Tibial artery (tissue), 4 donors: ENCODE measurements around the gene NMNAT3.
"Not testable (repeated sequence)": the region's sequence is repeated elsewhere in the genome, so short reads cannot be mapped to it uniquely, and the experiment has no call there.

Experiments
- DNase-seq, 2 donors: peaks; one replicate each; pipeline ENCODE4 v3.0.0-alpha.2; 2019
- H3K27ac ChIP-seq, 2 donors: fragments of 200-600 bp; sonication (generic) in 1 of 2; 1 replicate in 1 of 2; 2 replicates in 1 of 2; pipeline ENCODE4 v1.5.1; 2018 to 2019; ENCODE audit warnings: mild to moderate bottlenecking in 1 of 2
- H3K27me3 ChIP-seq, 2 donors: fragments of 200-600 bp; sonication (generic) in 1 of 2; one replicate each; pipeline versions ENCODE4 v1.5.1 to v1.6.0; 2016 to 2019
- H3K36me3 ChIP-seq, 3 donors: fragments of 200-600 bp; sonication (generic) in 2 of 3; one replicate each; pipeline ENCODE4 v1.5.1; 2016 to 2019; ENCODE audit warnings: mild to moderate bottlenecking in 2 of 3
- H3K4me1 ChIP-seq, 4 donors: fragments of 200-600 bp; sonication (generic) in 2 of 4; 1 replicate in 3 of 4; 2 replicates in 1 of 4; pipeline ENCODE4 v1.5.1; 2016 to 2019
- H3K4me3 ChIP-seq, 2 donors: fragments of 200-600 bp; sonication (generic) in 1 of 2; 1 replicate in 1 of 2; 2 replicates in 1 of 2; pipeline ENCODE4 v1.5.1; 2018 to 2019; ENCODE audit warnings: mild to moderate bottlenecking in 2 of 2
- H3K9me3 ChIP-seq, 3 donors: fragments of 200-600 bp; sonication (generic) in 1 of 3; one replicate each; pipeline ENCODE4 v1.5.1; 2016 to 2019
- CTCF ChIP-seq, 2 experiments: fragments of 200-600 bp in 1 of 2; fragments of 450-650 bp in 1 of 2; IDR thresholded peaks; one replicate each; pipeline ENCODE4 v1.5.1; 2017 to 2019; ENCODE audit warnings: antibody characterized with exemption in 2 of 2, mild to moderate bottlenecking in 1 of 2, moderate library complexity in 1 of 2
- intact Hi-C: fragments of 100-400 bp; cut with DNase I; formaldehyde crosslinking; loops from one replicate; pipeline ENCODE4 v1.15.0; 2023; ENCODE audit warnings: low total_unique reads

Gene NMNAT3

GRCh38 chr3:139608108-139608380, 69.7 kb downstream of the NMNAT3 start:
- TF ChIP-seq CTCF (IDR thresholded peaks at IDR 0.05), result no peak
- intact Hi-C loops, result no loop called here
- Histone ChIP-seq H3K27ac (no peak overlapping the region), H3K9me3 (no peaks in the 10 kb centered on the region), H3K4me3 (no peak overlapping the region), H3K4me1 (no peaks in the 10 kb centered on the region), H3K27me3 (no peaks in the 10 kb centered on the region), H3K36me3 (no peaks in the 10 kb centered on the region)
- DNase-seq, result no peak

- no peak for TF ChIP-seq CTCF (IDR thresholded peaks at IDR 0.05)
- H3K27ac ChIP-seq, result no peak overlapping the region
- intact Hi-C loops, result no loop called here
- no peak for DNase-seq
- H3K4me1 ChIP-seq, result no peaks in the 10 kb centered on the region
- no peaks in the 10 kb centered on the region for H3K9me3 ChIP-seq
- H3K36me3 ChIP-seq, result no peaks in the 10 kb centered on the region
- H3K27me3 ChIP-seq, result no peaks in the 10 kb centered on the region
- H3K4me3 ChIP-seq, result no peak overlapping the region
Measured at GRCh38 chr3:139607257-139608107, 70.3 kb downstream of the NMNAT3 start.

DNA sequence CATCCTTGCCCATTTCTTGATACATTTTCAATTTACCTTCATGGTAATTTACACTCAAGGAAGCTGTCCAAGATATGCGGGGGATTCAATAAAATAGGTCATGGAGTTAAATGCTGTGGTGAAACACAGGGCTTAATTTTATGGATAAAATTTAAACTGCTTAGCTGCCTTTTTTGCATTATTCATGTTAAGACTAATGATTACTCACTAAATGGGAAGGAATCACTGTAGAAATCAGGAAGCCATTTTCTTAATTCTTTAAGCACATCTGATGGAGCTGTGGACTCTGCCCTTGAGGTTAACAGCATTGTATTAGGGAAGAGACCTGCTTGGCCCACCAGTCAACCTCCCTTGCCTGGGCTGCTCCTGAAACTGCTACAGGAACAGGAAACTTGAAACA, 75.8 kb downstream of the NMNAT3 start:
- Histone ChIP-seq H3K27me3 (no peaks in the 10 kb centered on the region), H3K4me1 (no peaks in the 10 kb centered on the region), H3K27ac (no peak overlapping the region), H3K9me3 (no peaks in the 10 kb centered on the region), H3K36me3 (no peaks in the 10 kb centered on the region), H3K4me3 (no peak overlapping the region)
- intact Hi-C loops, result no loop called here
- no peak for TF ChIP-seq CTCF (IDR thresholded peaks at IDR 0.05)
- DNase-seq, result no peak

DNA sequence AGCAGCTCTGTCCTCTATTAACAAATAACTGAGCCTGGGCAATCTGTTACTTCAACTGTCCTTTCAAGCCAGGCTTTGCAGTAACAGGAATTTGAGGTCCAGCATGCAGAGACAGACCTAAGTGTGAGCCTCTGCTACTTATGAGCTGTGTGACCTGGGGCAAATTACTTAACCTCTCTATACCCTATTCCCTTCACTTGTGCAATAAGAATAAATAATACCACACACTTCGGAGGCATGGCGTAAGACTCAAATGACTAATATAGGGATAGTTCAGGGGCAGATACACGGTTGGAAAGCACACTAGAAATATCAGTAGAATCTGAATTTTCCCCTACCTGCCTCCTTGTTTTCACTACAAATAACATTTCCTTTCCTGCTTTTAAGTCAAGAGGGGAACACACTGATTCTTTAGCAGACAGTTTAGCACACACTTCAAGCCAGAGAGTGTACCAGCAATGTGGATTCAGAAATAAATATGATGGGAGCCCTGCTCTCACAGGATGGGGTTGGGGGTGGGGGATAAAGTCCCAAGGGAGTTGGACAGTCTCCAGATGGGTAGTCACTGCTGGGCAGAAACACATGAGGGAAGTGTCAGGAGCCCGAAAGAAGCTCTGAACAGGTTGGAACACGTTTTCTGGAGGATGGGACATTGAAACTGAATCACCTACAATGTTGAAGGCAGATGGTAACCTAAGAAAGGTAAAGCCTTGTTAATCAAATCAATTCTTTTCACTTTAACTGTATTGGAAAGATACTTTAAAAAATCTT, 76.4 kb downstream of the NMNAT3 start:
- Histone ChIP-seq H3K9me3 (no peaks in the 10 kb centered on the region), H3K4me3 (no peak overlapping the region), H3K4me1 (no peaks in the 10 kb centered on the region), H3K27me3 (no peaks in the 10 kb centered on the region), H3K36me3 (no peaks in the 10 kb centered on the region), H3K27ac (no peak overlapping the region)
- DNase-seq, result no peak
- no peak for TF ChIP-seq CTCF (IDR thresholded peaks at IDR 0.05)
- intact Hi-C loops, result no loop called here

GRCh38 chr3:139597947-139598346, 79.8 kb downstream of the NMNAT3 start:
- H3K27ac ChIP-seq, result no peak overlapping the region
- DNase-seq, result no peak
- no peaks in the 10 kb centered on the region for H3K9me3 ChIP-seq
- H3K4me3 ChIP-seq, result no peak overlapping the region
- no peaks in the 10 kb centered on the region for H3K27me3 ChIP-seq
- intact Hi-C loops, result no loop called here
- TF ChIP-seq CTCF (IDR thresholded peaks at IDR 0.05), result no peak
- H3K4me1 ChIP-seq, result no peaks in the 10 kb centered on the region
- no peaks in the 10 kb centered on the region for H3K36me3 ChIP-seq

GRCh38 chr3:139591186-139591585, 86.6 kb downstream of the NMNAT3 start:
- H3K27ac ChIP-seq, DNase-seq, H3K27me3 ChIP-seq, H3K4me3 ChIP-seq, H3K36me3 ChIP-seq, H3K4me1 ChIP-seq, intact Hi-C loops, H3K9me3 ChIP-seq: not testable (repeated sequence)
